ENCODE measurements around the gene METTL13. TPM values are rescaled to one million over a fixed set of nuclear protein-coding genes. Genes with fewer than 3 reads are reported as not detected.

METTL13 gene
- 35.2 to 45.5 TPM (median 41.5 TPM) in 5 replicates for total RNA-seq (2022; extraction: Qiagen RNA extraction)

GRCh38 chr1:171781176-171781875, at the start of gene METTL13:
Gene METTL13, plus strand, starts transcription at chr1:171781660. Its CDS starts 308 bp downstream, at chr1:171781968.

GRCh38 chr1:171741872-171742576, 39.4 kb upstream of the METTL13 start, which contains the start of gene VAMP4:
Gene VAMP4, minus strand, starts transcription at chr1:171742065. Its CDS starts 3,651 bp downstream, at chr1:171738414.

GRCh38 chr1:171841050-171841910, 59.8 kb downstream of the METTL13 start, which contains the start of gene DNM3:
Gene DNM3, plus strand, starts transcription at chr1:171841498. Its CDS starts 159 bp downstream, at chr1:171841657.

Other genes starting within 250 kb of the METTL13 start
- not detected in 5 replicates for gene MYOCOS, start 159.4 kb upstream of the METTL13 start, total RNA-seq (2022; extraction: Qiagen RNA extraction)
- not detected in 5 replicates for gene MYOC, start 129.0 kb upstream of the METTL13 start, total RNA-seq (2022; extraction: Qiagen RNA extraction)
- gene VAMP4, start 39.6 kb upstream of the METTL13 start, total RNA-seq (2022; extraction: Qiagen RNA extraction), result 3.4 to 5.3 TPM (median 4.5 TPM) in 5 replicates
- 0.52 to 0.75 TPM (median 0.58 TPM) in 5 replicates for gene DNM3, start 59.8 kb downstream of the METTL13 start, total RNA-seq (2022; extraction: Qiagen RNA extraction)